ENCODE measurements around the gene CYP3A4. TPM values are rescaled to one million over a fixed set of nuclear protein-coding genes. Genes with fewer than 3 reads are reported as not detected.
"Not testable (repeated sequence)": the region's sequence is repeated elsewhere in the genome, so short reads cannot be mapped to it uniquely, and the experiment has no call there.

The CYP3A4 gene
- total and polyA plus RNA-seq, 5 donors from 2014 or later = not detected

DNA sequence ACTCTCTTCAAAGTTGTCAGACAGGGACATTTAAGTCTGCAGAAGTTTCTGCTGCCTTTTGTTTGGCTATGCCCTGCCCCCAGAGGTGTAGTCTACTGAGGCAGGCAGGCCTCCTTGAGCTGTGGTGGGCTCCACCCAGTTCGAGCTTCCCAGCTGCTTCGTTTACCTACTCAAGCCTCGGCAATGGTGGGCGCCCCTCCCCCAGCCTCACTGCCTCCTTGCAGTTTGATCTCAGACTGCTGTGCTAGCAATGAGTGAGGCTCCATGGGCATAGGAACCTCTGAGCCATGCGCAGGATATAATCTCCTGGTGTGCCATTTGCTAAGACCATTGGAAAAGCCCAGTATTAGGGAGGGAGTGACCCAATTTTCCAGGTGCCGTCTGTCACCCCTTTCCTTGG lies 19.1 kb upstream of the CYP3A4 start:
- H3K36me3 Mint-ChIP-seq; ATAC-seq (ENCODE audit: low read depth in 2 of 2); H3K4me3 ChIP-seq (ENCODE audit: low read depth, low read length); H3K27me3 ChIP-seq (ENCODE audit: control insufficient read depth, insufficient read depth, low read length); H3K4me1 ChIP-seq (ENCODE audit: control insufficient read depth, insufficient read depth, low read length, poor library complexity, severe bottlenecking); DNase-seq; H3K4me1 Mint-ChIP-seq; H3K36me3 ChIP-seq (ENCODE audit: control insufficient read depth, insufficient read depth, low read length); H3K4me3 Mint-ChIP-seq; H3K27ac Mint-ChIP-seq; H3K9me3 ChIP-seq (ENCODE audit: control insufficient read depth in 2 of 2, low read length in 2 of 2); H3K27ac ChIP-seq (ENCODE audit: insufficient read depth, low read length, poor library complexity, severe bottlenecking): not testable (repeated sequence)
- Mint-ChIP-seq H3K27me3 (peaks cover 53% of the 10 kb centered on the region), H3K9me3 (peaks cover 0 to 11% (median 5%) of the 10 kb centered on the region in 7 donors)

DNA sequence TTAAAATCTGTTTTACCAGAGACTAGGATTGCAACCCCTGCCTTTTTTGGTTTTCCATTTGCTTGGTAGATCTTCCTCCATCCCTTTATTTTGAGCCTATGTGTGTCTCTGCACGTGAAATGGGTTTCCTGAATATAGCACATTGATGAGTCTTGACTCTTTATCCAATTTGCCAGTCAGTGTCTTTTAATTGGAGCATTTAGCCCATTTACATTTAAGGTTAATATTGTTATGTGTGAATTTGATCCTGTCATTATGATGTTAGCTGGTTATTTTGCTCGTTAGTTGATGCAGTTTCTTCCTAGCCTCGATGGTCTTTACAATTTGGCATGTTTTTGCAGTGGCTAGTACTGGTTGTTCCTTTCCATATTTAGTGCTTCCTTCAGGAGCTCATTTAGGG lies 17.4 kb upstream of the CYP3A4 start:
- not testable (repeated sequence) for H3K27ac Mint-ChIP-seq; H3K36me3 Mint-ChIP-seq; ATAC-seq (ENCODE audit: low read depth in 2 of 2); H3K27ac ChIP-seq (ENCODE audit: insufficient read depth, low read length, poor library complexity, severe bottlenecking); DNase-seq; H3K4me3 ChIP-seq (ENCODE audit: low read depth, low read length); H3K9me3 ChIP-seq (ENCODE audit: control insufficient read depth in 2 of 2, low read length in 2 of 2); H3K27me3 ChIP-seq (ENCODE audit: control insufficient read depth, insufficient read depth, low read length); H3K4me3 Mint-ChIP-seq; H3K4me1 ChIP-seq (ENCODE audit: control insufficient read depth, insufficient read depth, low read length, poor library complexity, severe bottlenecking); H3K4me1 Mint-ChIP-seq; H3K36me3 ChIP-seq (ENCODE audit: control insufficient read depth, insufficient read depth, low read length)
- Mint-ChIP-seq H3K27me3 (peaks cover 60% of the 10 kb centered on the region), H3K9me3 (peaks cover 0 to 11% (median 5%) of the 10 kb centered on the region in 7 donors)

DNA sequence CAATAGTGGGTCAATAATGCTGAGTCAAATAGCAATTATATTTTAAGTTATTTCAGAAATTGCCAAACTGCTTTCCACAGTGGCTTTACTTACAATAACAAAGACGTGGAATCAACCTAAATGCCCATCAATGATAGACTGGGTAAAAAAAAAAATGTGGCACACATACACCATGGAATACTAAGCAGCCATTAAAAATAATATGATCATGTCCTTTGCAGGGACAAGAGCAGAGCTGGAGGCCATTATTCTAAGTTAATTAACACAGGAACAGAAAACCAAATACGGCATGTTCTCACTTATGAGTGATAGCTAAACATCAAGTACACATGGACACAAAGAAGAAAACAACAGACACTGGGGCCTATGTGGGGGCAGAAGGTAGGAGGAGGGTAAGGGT lies 15.0 kb upstream of the CYP3A4 start:
- H3K27me3 Mint-ChIP-seq = peaks cover 44% of the 10 kb centered on the region
- peaks cover 5% of the 10 kb centered on the region for H3K27me3 ChIP-seq (ENCODE audit: control insufficient read depth, insufficient read depth, low read length)
- no peaks in the 10 kb centered on the region for H3K4me1 ChIP-seq (ENCODE audit: control insufficient read depth, insufficient read depth, low read length, poor library complexity, severe bottlenecking)
- ATAC-seq (ENCODE audit: low read depth in 2 of 2) = no peak
- H3K4me3 ChIP-seq (ENCODE audit: low read depth, low read length) = no peak overlapping the region
- H3K27ac Mint-ChIP-seq = no peak overlapping the region
- H3K36me3 Mint-ChIP-seq = no peaks in the 10 kb centered on the region
- H3K4me1 Mint-ChIP-seq = no peaks in the 10 kb centered on the region
- peaks cover 0 to 5% (median 2%) of the 10 kb centered on the region in 7 donors for H3K9me3 Mint-ChIP-seq
- DNase-seq = no peak
- H3K9me3 ChIP-seq (ENCODE audit: control insufficient read depth in 2 of 2, low read length in 2 of 2) = no peaks in the 10 kb centered on the region
- no peaks in the 10 kb centered on the region for H3K36me3 ChIP-seq (ENCODE audit: control insufficient read depth, insufficient read depth, low read length)
- no peak overlapping the region for H3K27ac ChIP-seq (ENCODE audit: insufficient read depth, low read length, poor library complexity, severe bottlenecking)
- H3K4me3 Mint-ChIP-seq = no peak overlapping the region

GRCh38 chr7:99795864-99796263 lies 11.9 kb upstream of the CYP3A4 start:
- not testable (repeated sequence) for DNase-seq; H3K4me3 Mint-ChIP-seq; H3K36me3 ChIP-seq (ENCODE audit: control insufficient read depth, insufficient read depth, low read length); H3K4me1 ChIP-seq (ENCODE audit: control insufficient read depth, insufficient read depth, low read length, poor library complexity, severe bottlenecking); H3K4me1 Mint-ChIP-seq; H3K27ac ChIP-seq (ENCODE audit: insufficient read depth, low read length, poor library complexity, severe bottlenecking); H3K27me3 ChIP-seq (ENCODE audit: control insufficient read depth, insufficient read depth, low read length); H3K9me3 ChIP-seq (ENCODE audit: control insufficient read depth in 2 of 2, low read length in 2 of 2); ATAC-seq (ENCODE audit: low read depth in 2 of 2); H3K27ac Mint-ChIP-seq; H3K9me3 Mint-ChIP-seq; H3K4me3 ChIP-seq (ENCODE audit: low read depth, low read length); H3K36me3 Mint-ChIP-seq
- H3K27me3 Mint-ChIP-seq = peaks cover 31% of the 10 kb centered on the region

GRCh38 chr7:99794585-99795502 lies 10.9 kb upstream of the CYP3A4 start:
- no peak for DNase-seq
- no peaks in the 10 kb centered on the region for H3K9me3 ChIP-seq (ENCODE audit: control insufficient read depth in 2 of 2, low read length in 2 of 2)
- no peak overlapping the region for H3K27ac Mint-ChIP-seq
- no peak overlapping the region for H3K27ac ChIP-seq (ENCODE audit: insufficient read depth, low read length, poor library complexity, severe bottlenecking)
- no peak overlapping the region for H3K4me3 ChIP-seq (ENCODE audit: low read depth, low read length)
- no peaks in the 10 kb centered on the region for H3K36me3 Mint-ChIP-seq
- H3K27me3 ChIP-seq (ENCODE audit: control insufficient read depth, insufficient read depth, low read length) = peaks cover 2% of the 10 kb centered on the region
- ATAC-seq (ENCODE audit: low read depth in 2 of 2) = no peak
- no peaks in the 10 kb centered on the region for H3K4me1 Mint-ChIP-seq
- no peaks in the 10 kb centered on the region for H3K36me3 ChIP-seq (ENCODE audit: control insufficient read depth, insufficient read depth, low read length)
- peaks cover 0 to 2% (median 0%) of the 10 kb centered on the region in 7 donors for H3K9me3 Mint-ChIP-seq
- H3K4me1 ChIP-seq (ENCODE audit: control insufficient read depth, insufficient read depth, low read length, poor library complexity, severe bottlenecking) = no peaks in the 10 kb centered on the region
- H3K4me3 Mint-ChIP-seq = no peak overlapping the region
- H3K27me3 Mint-ChIP-seq = peaks cover 24% of the 10 kb centered on the region

DNA sequence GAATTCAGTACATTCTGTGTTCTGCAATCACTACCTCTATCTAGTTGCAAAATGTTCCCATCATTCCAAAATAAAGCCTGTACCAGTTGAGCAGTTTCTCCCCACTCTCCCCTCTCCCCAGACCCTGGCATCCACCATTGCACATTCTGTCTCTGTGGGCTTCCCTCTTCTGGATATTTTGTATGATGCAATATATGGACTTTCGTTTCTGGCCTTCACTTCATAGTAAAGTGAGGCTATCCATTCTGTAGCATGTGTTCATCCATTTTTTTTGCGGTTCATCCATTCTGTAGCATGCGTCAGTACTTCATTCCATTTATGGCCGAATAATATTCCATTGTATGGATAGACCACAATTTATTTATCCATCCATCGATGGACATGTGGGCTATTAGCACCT lies 9.5 kb upstream of the CYP3A4 start:
- H3K36me3 ChIP-seq (ENCODE audit: control insufficient read depth, insufficient read depth, low read length) = no peaks in the 10 kb centered on the region
- Mint-ChIP-seq H3K4me3 (no peak overlapping the region), H3K27me3 (peaks cover 13% of the 10 kb centered on the region), H3K27ac (peak overlapping the region in 1 of 3 donors; percentile 83), H3K36me3 (no peaks in the 10 kb centered on the region), H3K4me1 (peaks cover 0 to 1% (median 0%) of the 10 kb centered on the region in 4 donors), H3K9me3 (peaks cover 0 to 2% (median 0%) of the 10 kb centered on the region in 7 donors)
- H3K4me3 ChIP-seq (ENCODE audit: low read depth, low read length) = no peak overlapping the region
- H3K9me3 ChIP-seq (ENCODE audit: control insufficient read depth in 2 of 2, low read length in 2 of 2) = no peaks in the 10 kb centered on the region
- DNase-seq (no peak), ATAC-seq (ENCODE audit: low read depth in 2 of 2) (no peak)
- H3K27me3 ChIP-seq (ENCODE audit: control insufficient read depth, insufficient read depth, low read length) = no peaks in the 10 kb centered on the region
- H3K4me1 ChIP-seq (ENCODE audit: control insufficient read depth, insufficient read depth, low read length, poor library complexity, severe bottlenecking) = no peaks in the 10 kb centered on the region
- H3K27ac ChIP-seq (ENCODE audit: insufficient read depth, low read length, poor library complexity, severe bottlenecking) = no peak overlapping the region

DNA sequence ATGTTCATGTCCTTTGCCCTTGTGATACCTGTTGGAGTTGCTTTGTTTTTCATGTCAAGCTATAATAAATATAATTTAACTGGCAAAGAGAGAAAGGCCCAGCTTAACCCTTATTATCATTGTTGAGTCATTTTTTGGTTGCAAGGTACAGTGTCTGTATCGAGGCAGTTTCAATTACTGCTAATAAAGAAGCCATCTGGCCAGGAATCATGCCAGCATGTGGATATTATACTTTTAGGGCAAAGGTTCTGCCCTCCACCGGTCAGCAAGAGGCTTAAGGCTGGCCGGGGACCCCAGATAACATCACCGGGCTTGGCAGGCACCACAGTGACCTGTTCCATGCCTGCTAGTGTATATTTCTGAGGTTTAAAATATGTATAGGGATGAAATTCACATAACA lies 9.0 kb upstream of the CYP3A4 start:
- peaks cover 0 to 2% (median 0%) of the 10 kb centered on the region in 7 donors for H3K9me3 Mint-ChIP-seq

More for the DNA sequence above, 9.0 kb upstream of the CYP3A4 start:
- DNase-seq = no peak
- no peak overlapping the region for H3K27ac Mint-ChIP-seq
- H3K4me3 ChIP-seq (ENCODE audit: low read depth, low read length) = no peak overlapping the region
- no peak overlapping the region for H3K4me3 Mint-ChIP-seq
- H3K27me3 ChIP-seq (ENCODE audit: control insufficient read depth, insufficient read depth, low read length) = no peaks in the 10 kb centered on the region
- no peak overlapping the region for H3K27ac ChIP-seq (ENCODE audit: insufficient read depth, low read length, poor library complexity, severe bottlenecking)
- peaks cover 8% of the 10 kb centered on the region for H3K27me3 Mint-ChIP-seq
- no peak for ATAC-seq (ENCODE audit: low read depth in 2 of 2)
- H3K4me1 ChIP-seq (ENCODE audit: control insufficient read depth, insufficient read depth, low read length, poor library complexity, severe bottlenecking) = no peaks in the 10 kb centered on the region
- no peaks in the 10 kb centered on the region for H3K36me3 Mint-ChIP-seq
- H3K4me1 Mint-ChIP-seq = peaks cover 0 to 1% (median 0%) of the 10 kb centered on the region in 4 donors
- H3K9me3 ChIP-seq (ENCODE audit: control insufficient read depth in 2 of 2, low read length in 2 of 2) = no peaks in the 10 kb centered on the region
- H3K36me3 ChIP-seq (ENCODE audit: control insufficient read depth, insufficient read depth, low read length) = no peaks in the 10 kb centered on the region

All from CD4-positive, CD25-positive, alpha-beta regulatory T cell (primary cell).